HG02759 (cell line): ENCODE measurements around the gene WWC1.

Experiments used
- ATAC-seq: cut with Tn5 transposase; IDR thresholded peaks from one replicate; pipeline ENCODE4 v1.9.1; 2021; ENCODE audit warnings: mild to moderate bottlenecking, moderate library complexity; ENCODE audit not compliant: unreplicated experiment

The WWC1 gene

DNA sequence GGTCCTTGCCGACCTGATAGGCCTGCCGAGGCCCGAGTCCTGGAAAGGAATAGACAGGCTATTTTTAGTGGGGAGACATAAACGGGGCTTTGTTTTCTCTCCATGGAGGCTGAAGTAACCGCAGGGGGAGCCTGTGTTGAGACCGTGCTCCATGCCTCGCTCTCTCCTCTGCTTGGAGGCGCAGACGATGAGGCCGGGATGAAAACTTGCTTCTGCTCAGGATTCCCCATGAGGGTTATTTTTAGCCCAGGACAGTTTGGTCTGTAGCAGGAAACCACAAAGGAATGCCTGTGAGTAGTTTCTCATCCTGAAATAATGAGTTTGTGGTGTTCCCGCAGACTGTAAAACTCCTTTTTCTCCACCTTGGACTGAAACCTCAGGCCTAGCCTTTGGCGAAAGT, 112.9 kb downstream of the WWC1 start:
- no peak for ATAC-seq

DNA sequence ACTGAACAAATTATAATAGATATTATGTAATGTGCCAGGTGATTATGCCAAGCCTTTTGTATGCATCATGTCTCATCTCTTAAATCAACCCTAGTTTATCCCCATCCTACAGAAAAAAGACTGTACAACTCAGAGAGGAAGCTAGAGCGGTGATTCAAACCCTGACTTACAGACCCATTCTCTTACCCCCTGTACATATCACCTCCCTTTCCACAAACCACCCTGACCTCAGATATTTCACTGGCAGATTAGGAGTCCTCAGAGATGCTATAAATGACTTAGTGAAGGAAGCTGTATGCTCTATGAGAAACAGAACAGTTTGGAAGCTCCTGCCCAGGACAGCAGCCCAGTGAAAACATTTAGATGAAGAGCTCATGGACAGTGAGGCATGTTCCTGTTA, 115.8 kb downstream of the WWC1 start:
- no peak for ATAC-seq

DNA sequence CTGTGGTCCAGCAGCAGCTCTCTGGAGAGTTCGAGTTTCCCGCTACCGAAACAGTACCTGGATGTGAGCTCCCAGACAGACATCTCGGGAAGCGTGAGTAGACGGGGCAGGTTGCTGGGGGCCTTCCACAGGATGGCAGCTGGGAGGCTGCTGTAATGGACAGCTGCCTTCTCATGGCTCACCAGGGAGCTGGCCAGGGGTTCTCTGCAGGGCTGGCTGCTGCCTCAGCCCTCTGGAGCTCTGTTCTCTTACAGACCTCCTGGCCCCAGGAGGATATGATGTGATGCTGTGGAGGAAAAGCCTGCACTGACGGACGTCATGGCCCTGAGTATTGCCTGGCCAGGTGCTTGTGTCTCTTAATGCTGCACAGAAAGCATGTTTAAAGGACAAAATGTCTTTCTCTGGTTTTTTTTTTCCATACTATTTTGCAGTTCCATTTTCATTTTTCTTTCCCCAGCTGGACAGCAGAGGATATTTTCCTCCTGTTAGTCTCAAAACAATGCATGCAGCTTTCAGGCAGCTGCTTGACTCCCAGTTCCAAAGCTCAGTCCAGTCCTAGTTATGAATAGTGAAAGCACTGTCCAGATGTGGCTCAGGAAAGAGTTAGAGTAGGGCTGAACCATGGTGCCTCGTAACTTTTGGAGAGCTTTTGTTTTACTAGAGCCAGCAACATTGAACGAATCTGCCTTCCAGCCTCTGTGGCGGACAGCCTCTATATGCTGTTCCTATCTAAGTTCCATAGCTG, 117.3 kb downstream of the WWC1 start:
- no peak for ATAC-seq

DNA sequence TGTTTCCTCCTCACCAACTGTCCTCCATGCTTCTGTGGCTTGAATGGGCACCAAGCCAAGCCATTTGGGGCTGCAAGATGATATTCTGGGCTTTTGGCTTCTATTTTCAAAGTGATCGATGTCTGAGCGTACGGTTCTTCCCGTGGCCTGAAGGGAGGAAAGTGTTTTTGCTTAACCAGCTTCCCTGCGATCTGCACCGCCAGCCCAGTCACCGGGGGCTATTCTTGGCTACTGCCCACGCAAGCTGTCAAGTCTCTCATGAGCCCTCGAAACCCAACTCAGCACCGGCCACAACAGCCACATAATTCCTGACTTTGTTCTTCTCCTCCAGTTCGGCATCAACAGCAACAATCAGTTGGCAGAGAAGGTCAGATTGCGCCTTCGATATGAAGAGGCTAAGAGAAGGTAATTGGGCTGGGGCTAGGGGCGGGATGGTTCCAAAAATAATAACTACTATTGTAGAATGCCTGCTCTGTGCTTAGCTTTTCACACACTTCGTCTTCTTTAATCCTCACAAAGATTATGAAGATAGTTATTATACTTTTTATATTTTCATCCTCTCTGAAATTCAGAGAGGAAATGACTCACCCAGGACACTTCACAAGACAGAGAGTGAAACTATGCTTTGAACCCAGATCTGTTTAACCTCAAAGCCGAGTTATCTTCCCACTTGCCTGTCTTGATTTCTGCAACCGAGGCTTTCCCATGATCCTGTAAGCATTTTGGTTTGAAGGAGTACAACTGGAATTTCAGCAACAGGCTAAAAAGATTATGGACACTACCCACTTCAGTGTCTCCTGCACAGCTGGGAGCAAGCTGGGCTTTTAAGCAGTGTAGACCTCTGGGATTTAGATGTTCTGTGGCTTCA, 118.4 kb downstream of the WWC1 start:
- ATAC-seq: no peak

DNA sequence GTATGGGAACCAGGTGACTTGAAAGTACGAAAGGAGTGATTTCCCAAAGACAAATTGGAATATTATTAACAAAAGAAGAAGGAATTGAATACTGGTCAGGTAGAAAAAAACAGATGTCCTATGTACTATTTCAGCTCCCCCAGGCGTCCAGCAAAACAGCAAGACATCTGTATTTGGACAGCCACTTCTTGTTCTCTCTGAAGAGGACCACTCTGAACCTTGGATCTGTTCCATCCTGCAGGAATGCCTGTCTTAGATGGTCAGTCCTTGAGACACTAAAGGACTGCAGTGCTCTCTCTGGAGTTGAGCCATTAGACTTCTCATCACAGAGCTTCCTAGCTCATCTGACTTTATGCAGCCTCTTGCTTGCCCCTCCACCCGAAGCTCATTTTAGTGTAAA, 120.4 kb downstream of the WWC1 start:
- ATAC-seq: no peak

DNA sequence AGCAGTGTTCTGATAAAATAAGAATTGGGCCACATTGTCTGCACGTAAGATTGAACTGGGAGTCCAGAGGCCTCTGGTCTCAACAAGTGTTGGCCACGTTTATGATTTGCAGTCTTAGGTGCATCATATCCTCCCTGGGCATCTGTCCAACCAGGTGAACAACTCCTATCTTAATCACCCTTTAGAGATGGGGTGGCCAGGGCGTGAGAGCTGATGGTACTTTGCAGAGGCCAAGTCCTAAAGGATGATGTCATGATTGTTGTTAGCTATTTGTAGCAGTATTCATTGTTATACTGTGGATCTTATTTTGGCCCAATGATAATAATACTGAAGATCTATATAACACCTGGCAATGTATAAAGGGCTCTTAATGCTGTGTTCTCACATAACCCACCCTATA, 121.6 kb downstream of the WWC1 start:
- no peak for ATAC-seq

DNA sequence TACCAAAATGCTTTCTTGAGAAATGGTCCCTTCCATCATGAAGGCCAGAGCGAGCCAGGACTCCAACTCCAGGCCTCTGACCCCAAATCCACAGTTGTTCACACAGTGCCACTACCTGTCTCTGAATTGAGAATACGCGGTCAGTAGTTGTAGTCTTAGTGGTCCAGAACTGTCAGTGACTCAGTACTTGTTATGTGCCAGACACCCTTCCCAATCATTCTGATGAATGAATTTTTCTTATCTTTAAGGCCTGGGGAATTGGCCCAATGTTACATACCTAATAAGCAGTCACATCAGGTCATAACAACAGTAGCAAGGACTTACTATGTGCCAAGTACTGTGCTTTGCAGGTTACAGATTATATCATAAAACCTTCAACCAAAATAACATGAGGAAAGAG, 122.2 kb downstream of the WWC1 start:
- no peak for ATAC-seq

DNA sequence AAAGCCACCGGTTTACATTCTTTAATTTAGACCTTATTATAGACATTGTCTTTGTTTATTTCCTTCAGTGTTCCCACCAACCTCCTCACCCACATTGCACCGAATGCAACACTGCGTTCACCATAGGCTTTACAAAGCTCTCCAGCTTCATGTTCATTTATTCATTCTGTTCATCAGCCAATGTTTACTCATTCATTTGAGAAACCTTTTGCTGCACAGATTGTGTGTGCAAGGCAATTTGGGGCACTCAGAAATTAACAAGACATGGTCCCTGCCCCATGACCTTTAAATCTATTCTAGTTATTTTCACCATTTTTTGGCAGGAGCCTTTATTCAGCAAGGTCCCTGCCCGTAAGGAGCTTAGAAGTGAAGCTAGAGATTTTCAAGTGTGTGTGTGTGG, 124.0 kb downstream of the WWC1 start:
- no peak for ATAC-seq

DNA sequence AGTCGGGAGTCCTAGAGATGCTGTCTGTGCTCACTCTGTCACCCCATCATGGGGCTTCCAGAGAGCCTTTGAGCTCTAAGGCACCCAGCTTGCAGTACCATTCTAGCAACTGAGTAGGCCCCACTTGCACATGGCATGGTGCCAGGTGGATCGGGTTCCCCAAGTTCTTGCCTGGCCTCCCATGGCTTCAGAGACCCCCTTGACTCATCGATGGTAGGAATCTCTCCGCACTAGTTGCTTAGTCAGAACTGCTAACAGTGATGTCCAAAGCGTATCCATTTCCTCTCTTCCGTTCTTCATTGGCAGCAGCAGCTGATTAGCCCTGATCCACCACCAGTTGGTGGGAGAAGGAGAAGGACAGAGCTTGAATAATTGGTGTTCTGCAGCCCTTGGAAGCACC, 124.5 kb downstream of the WWC1 start:
- ATAC-seq: no peak

DNA sequence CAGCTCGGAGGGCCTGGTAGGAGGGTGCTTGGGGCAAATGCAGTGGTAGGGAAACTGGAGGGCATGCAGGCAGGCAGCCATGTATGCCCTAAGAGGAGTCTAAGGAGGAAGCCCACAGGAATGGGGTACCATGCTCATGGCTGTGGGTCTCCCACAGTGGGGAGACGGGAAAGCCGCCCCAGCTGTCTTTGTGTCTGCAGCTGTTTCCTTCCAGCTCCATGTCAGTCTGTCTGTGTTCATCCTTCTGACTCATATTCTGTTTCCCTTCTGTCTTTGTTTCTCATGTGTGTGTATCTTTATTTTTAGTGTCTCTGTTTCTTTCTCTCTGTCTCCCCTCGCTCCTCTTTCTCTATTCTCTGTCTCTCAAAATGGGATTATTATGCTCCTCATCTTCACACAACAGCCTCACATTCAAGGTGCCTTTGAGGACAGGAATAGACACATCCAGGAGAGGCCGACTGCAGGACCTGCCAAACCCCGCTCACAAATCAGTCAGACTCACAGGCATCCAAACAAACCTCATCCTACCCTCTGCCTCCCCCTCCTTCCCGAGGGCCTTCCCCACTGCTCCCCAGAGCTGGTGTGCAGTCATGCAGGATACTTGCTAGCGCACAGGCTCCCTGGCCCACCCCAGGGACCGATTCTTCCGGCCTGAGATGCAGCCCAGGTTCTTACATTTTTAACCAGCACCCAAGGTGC, 126.4 kb downstream of the WWC1 start:
- ATAC-seq: no peak

DNA sequence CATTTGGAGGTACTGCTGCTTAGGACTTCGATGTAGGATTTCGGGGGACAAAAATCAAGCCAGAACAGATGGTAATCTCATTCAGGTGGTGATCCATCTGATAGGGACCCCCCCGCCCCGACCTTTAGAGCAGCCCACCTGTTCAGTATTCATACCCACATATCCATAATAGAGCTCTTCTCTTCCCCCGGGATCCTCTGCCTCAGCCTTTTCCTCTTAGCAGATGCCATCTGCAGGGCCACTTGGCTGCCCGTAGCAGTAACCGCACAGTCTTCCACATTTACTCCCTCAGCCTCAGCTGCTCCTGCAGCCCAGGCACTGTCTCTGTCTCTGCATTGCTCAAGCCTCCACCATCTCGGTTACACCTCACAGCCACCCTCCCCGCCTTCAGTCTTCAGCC, 129.0 kb downstream of the WWC1 start:
- ATAC-seq: no peak

DNA sequence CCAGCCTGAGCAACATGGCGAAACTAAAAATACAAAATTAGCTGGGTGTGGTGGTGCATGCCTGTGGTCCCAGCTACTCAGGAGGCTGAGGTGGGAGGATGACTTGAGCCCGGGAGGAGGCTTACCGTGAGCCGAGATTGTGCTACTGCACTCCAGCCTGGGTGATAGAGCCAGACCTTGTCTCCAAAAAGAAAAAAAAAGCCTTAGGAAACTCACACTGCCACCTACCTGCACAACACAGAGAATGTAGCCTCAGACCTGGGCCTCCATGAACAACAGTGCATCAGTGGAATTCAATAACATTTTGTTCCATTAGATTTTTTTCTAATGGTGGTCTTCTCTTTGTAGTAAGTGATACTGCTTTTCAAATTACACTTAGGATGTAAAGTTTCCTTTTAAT, 131.0 kb downstream of the WWC1 start:
- ATAC-seq: no peak

DNA sequence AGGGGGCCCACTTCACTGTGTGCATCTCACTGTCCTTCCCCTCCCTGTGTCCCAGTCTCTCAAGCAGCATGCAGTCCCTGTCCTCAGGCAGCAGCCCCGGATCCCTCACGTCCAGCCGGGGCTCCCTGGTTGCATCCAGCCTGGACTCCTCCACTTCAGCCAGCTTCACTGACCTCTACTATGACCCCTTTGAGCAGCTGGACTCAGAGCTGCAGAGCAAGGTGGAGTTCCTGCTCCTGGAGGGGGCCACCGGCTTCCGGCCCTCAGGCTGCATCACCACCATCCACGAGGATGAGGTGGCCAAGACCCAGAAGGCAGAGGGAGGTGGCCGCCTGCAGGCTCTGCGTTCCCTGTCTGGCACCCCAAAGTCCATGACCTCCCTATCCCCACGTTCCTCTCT, 132.0 kb downstream of the WWC1 start:
- no peak for ATAC-seq

DNA sequence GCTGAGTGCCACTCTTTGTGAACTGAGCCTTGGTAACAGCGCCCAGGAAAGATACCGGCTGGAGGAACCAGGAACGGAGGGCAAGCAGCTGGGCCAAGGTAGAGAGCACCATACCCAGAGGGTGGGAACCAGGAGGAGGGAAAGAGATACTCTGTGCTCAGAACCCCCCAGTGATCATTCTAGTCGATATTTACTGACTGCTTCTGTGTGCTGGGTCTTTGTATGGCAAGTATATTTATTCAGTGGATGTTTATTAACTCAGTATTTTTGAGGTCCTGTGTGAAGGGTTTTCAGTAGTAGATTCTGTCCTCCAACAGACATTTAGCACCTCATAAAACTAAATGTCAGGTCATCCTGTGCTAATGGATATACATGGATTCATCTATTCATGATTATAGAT, 132.5 kb downstream of the WWC1 start:
- no peak for ATAC-seq

DNA sequence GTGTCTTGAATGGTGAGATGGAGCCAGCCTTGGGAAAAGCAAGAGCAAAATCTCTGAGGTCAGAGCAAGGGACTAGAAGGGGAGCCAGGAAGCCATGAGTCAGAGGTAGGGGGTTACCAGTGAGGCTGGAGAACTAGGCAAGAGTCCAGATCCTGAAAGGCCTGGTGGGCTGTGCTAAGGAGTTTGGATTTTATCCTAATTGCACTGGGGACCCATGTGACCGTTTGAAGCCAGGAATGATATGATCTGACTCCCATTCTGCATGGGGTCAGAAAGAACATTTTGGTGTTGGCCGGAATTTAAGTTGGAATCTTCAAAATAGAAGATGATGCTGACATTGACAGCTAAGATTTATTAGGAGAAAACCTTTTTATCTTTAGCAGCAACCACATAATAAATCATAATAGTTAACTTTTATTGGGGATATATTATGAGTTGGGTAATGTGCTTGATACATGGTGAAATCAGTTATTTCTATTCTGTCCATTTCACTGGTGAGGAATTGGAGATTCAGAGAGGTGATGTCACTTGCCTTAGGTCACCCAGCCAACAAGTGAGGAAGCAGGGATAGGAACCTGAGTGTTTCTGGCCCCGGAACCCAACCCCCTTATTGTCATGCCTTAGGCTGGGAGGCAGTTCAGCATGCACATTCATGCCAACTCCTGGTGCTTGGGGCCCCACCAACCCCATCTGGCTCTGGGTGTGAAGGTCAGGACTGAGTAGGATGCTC, 133.3 kb downstream of the WWC1 start:
- no peak for ATAC-seq

DNA sequence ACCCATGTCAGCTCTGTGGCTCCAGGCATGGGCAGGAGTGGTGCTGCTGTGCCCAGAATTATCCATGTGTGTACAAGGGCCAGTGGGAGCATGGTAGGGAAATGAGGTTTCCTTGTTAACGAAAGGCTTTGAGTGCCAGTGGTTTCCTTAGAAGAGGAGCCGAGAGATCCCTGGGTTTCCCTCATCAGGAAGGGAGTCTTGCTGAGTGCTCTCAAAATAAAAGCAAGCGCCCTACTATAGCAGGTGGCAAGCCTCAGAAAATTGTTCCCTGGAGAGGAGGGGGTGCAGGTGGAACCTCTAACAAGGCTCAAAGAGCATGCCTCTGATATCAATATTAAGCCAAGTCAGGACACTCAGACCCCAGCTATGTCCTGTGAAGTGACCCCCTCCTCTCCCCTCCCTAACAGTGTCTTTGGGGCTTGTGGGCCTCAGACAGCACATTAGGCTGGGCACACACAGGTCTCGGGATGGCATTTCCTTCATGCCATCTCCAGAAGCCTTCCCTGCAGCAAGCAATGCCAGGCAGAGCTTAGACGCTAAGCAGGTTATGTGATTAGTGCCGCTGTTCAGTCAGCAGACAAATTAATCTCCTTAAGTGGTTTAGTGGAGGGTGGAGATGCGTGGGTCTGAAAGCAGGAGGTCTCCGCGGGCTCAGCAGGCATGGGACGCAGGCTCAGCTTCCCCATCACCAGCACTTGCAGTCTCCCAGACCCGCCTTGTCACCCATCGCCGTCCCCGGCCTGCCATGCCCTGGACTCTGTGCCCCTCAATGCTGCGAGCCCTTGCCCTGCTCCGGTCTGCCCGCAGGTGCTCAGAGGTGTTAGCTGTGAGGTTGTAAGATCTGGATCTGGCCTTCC, 134.8 kb downstream of the WWC1 start:
- no peak for ATAC-seq

DNA sequence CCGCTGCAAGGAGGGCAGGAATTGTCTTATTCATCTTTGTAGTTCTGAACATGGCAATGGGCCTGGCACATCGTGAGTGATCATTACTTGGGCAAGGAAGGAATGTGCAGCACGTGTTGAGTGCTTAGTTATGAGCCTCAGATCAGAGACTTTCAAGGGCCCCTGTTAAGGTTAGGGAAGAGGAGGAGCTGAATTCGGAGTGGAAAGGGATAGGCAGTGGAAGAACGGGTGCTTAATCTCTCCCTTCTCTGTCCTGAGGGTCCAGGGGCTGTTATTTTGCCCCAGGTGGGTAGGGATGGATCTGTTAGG, 135.4 kb downstream of the WWC1 start:
- no peak for ATAC-seq

DNA sequence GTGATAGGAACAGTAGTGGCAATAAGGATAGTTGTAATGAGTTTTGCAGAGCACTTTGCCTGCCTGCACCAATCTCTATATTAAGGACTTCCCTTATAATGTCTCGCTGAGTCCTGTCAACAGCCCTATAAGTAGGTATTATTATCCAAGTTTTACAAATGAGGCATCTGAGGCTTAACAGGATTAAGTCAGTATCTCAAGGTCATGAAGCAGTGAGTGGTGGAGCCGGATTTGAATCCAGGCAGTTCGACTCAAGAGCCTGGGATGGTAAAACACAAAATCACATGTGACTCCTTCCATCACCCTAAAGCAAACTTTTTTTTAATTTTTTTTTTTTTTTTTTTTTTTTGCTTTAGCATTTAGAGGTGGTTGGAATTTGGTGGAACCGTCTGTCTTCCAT, 135.8 kb downstream of the WWC1 start:
- no peak for ATAC-seq

DNA sequence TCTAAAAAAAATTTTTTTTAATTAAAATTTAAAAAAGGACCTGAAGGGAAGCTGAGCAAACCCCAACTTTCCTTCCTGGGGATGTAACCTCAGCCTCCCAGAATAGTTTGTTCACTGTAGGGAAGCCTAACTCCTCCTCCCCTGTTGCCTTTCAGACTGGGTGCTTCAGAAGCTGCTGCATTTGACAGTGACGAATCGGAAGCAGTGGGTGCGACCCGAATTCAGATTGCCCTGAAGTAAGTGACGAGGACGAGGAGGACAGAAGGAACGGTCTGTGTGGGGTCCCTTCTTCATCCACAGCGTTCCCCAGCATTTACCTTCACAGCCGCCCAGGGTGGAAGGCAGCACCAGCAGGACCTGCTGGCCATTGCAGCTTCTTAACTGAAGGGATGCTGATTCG, 137.1 kb downstream of the WWC1 start:
- no peak for ATAC-seq

DNA sequence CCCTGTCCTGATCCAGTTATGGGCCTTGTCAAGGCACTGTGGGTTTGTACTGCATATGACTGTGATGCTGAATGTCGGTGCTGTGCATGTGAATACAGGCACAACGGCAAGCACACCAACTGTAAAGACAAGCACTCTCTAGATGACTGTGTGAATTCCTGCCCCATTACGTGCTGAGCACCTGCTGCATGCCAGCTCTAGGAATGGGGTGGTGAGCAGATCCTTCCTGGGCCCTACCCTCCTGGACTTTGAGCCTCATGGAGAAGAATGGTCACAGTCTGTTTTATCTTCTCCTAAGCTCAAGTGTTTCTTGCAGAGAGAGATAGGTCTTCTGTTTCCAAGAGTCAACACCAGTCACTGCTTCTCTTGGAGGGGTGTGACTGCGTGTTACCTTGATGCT, 138.9 kb downstream of the WWC1 start:
- ATAC-seq: no peak
